GM19372 (cell line): ENCODE data around the gene CR1.
"Not testable (repeated sequence)": the region's sequence is repeated elsewhere in the genome, so short reads cannot be mapped to it uniquely, and the experiment has no call there.

Experiments
- ATAC-seq: cut with Tn5 transposase; IDR thresholded peaks from one replicate; pipeline ENCODE4 v1.9.1; 2021; ENCODE audit warnings: mild to moderate bottlenecking, low read depth, moderate library complexity; ENCODE audit not compliant: unreplicated experiment

The CR1 gene

DNA sequence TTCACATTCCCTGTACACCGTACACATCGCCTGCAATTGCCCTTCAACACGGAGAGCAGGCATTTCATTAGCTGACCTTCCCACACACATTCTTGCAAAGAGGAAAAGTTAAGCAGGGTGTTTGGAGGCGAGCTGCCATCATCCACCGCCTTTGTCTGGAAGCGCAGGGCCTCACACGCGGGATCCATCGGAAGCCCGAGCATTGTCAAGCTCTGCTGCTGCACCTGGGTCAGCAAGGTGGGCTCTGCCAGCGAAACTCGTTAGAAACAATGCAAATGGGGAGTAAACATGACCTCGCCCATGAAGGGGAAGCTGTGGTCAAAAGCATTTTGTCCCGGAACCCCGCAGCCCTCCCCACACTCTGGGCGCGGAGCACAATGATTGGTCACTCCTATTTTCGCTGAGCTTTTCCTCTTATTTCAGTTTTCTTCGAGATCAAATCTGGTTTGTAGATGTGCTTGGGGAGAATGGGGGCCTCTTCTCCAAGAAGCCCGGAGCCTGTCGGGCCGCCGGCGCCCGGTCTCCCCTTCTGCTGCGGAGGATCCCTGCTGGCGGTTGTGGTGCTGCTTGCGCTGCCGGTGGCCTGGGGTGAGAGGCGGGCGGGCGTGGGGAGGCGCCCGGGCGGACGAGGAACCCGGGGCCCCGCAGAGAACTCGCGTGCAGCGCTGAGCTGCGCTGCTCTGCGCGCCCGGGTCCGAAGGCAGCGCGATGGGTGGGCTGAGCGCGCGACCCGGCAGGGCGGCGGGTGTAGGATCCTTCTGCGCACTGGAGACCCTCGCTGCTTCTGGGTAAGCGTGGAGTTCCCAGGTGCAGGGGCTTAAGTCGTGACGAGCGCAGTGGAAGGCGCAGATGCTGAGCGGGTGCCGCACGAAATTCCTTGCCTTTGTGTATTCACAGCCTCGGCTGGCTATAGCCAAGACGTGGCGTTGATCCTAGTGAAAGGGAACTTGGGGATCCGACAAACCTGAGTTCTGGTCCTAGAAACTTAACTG lies at the start of gene CR1:
Gene CR1 (plus strand): TSS at position 357 of the 992 bp plus-strand sequence. CDS start 111 bp downstream, at position 468.
- peak; percentile 53 for ATAC-seq

DNA sequence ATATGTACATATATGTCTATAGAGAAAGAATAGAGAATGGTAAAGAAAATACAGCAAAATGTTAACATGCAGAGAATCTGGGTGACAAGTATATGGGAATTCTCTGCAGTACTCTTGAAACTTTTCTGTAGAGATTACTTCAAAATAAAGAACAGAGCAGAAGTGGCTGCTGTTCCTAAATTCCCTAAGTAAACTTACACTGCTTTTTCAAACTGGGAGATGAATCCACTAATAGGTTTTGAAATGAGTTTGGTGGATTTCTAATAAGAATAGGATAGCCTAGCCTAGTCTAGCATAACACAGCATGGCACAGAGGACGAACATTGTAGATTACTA lies 42.3 kb upstream of the CR1 start:
- no peak for ATAC-seq

DNA sequence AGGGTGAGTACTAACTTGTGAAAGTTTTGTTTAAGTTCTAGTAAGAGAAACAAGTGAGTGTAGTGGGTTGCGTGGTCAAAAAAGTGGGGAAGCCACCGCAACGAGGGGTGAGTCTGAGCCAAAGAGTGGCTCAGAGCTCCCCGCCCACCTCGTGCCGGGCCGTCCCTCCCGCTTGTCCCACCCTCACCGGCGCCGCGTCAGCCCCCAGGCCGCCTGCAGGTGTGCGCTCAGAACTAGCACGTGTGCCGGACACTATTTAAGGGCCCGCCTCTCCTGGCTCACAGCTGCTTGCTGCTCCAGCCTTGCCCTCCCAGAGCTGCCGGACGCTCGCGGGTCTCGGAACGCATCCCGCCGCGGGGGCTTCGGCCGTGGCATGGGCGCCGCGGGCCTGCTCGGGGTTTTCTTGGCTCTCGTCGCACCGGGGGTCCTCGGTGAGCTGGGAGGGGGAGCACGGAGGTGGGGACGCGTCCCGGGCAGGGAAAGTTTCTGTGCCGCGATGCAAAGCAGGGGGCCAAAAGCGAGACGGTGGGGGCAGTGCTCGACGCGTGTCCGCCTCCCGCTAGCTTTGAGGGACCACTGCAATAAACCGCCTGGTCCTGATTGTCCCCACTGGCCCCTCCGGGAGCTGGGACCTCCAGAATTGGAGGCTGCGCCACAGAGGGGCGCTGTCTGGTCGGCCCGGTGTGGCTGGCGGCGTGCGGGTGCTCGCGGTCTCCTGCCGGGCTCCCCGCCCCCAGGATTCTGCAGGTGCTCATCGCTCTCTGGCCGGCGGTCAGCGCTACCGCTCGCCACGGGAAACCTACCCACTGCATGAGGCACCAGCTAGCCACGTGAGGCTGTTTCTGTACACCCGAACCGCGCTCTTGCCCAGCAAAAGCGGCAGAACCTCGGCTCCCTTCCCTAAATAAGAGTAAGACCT lies 41.7 kb upstream of the CR1 start, which contains the start of gene CR2:
Gene CR2 (plus strand): TSS at position 283 of the 919 bp plus-strand sequence. CDS start 91 bp downstream, at position 374.
- ATAC-seq: peak; percentile 74

DNA sequence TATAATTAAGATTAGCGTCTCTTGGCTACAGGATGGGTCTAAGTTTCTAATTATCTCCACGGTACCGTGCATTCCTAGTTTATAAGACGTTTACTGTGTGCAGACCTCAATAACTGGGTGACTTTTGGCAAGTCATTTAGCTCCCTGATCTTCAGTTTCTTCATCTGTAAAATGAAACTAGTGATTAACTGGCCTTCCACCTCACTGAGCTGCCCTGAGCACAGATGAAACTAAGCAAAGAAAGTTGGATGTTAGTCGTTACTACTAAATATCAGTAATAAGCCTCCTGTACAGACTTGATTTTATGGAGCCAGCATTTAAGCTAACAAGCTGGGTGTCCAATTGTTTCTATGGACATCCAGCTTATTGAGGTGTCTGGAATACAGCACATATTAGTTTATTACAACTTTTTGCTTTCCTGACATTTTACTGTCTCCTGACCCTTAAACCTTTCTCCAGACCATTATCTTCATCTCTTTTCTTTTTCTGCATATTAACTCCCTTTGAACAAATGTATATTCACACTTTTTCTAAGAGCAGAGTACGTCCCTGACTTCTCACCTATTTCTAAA lies 40.7 kb upstream of the CR1 start:
- ATAC-seq: no peak

DNA sequence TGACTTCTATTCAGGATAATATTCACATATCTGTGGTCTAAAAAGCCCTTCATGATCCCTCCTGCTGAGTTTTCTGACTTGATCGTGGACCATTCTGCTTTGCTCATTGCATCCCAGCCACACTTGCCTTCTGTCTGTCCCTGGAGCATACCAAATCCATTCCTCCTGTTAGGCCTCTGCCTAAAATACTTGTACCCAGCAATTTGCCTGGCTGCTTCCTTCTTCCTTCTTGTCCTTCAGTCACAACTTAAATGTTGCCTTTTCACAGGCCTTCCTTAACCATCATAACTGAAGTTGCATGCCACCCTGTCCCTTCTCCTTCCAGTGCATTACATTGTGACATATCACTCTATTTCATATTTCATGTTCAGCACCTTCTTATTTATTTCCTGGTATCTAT lies 37.5 kb upstream of the CR1 start:
- ATAC-seq: no peak

DNA sequence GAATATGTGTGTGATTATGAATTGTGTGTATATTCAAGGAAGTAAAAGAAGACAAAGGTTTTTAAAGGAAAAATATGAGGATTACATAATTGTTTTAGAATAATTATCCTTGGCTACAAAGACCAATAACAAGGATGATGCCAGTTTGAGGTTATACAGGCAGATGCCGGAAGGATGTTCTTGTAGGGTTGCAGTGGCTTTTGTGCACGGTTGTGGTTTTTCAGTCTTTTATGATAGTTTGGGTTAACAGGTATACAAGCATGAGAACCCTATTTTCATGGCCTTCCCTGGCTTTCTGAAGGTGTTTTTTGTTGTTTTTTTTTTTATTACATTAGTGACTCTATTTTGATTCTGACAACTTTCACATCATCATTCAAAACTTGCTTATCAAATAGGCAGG lies 36.9 kb upstream of the CR1 start:
- no peak for ATAC-seq

DNA sequence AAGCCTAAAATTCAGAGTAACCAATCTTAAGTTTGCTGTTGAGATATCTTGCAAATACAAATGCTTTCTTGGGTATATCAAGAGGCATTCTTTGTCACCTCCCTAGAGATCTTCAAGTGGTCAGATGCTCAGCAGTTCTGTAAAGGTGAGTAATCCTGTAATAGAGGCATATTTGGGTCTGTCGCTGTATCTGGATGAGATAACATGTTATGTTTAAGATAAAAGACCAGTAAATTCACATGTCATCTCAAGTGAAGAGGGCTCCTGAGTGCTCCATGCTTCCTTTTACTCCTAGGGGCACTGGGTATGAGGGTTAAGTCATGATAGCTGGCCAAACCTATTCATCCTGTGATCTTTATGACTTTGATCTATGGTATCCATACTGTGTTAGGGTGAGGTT lies 34.3 kb upstream of the CR1 start:
- no peak for ATAC-seq

DNA sequence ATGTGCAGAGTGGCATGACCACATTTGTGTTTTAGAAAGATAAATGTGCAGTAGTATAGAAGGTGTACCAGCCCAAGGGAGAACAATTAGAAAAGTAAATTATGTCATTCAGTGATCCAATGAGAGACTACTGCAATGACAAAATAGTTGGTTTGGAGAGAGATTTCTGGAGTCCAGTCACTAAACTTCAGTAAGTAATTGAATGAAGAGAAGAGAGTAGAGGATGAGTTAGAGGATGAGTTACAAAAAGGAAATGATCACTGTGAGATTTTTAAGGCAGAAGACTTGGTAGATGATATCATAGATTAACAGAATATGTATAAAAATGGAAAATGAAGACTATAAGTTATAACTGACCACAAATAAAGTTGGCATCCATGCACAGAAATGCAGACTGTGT lies 33.4 kb upstream of the CR1 start:
- no peak for ATAC-seq

DNA sequence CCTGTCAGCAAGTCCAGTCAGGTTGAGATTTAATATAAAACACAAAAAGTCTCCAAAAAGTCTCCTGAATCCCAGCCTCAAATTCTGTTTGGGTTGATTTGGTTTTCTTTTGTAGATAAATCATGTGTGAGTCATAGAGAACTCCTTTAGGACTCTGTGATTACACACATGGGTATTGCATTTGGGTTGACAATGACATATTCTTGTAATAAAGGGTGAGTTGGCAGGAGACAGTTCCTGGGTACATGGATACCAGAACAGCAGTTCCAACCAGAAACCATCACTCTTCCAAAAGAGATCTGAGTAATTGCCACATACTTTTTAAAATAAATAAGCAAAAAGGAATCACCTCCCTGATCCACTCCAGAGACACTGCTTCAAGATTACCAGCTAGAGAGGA lies 32.9 kb upstream of the CR1 start:
- ATAC-seq: no peak

DNA sequence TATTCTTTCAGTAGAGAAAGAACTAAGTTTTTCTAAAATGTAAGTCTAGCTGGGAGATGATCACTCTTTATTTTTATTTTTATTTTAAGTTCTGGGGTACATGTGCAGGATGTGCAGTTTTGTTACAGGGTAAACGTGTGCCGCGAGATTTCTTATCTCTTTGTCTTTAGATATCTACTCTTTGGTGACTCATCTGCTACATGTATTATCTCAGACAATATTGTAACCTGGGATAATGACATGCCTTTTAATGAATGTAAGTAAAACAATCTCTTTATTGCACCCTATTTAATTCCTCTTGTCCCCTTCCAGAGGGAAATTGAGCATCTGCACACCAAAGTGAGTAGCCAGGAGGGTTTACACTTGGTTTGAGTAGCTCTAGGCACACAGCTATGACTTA lies 32.4 kb upstream of the CR1 start:
- ATAC-seq: no peak

DNA sequence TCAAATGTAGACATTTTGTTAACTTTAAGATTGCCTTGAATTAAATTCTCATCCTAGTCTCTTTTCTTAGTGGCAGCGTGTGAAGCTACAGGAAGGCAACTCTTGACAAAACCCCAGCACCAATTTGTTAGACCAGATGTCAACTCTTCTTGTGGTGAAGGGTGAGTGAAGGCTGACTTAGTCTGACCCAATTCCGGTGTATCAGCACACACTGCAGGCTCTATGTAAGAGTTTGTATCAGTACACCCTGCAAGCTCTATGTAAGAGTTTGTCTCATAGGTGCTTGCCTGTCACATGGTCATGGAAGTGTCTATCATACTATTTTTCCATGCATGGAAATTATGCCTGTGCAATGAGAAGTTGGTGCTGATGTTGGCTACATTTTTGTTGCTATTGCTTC lies 25.0 kb upstream of the CR1 start:
- ATAC-seq: no peak

DNA sequence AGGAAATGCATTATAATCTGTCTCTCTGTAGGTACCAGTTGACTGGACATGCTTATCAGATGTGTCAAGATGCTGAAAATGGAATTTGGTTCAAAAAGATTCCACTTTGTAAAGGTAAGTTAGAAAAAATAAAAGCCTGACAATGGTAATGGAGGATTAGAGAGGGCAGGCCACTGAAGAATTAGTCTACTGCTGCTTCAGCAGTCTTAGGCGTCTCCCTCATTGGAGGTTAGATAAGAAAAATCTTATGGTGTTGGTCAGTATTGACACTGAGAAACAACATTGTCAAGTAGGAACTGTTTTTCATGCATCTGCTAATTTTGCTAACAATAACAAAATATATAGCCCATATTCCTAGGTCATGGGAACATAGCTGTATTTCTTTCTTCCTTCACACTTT lies 21.7 kb upstream of the CR1 start:
- ATAC-seq: no peak

DNA sequence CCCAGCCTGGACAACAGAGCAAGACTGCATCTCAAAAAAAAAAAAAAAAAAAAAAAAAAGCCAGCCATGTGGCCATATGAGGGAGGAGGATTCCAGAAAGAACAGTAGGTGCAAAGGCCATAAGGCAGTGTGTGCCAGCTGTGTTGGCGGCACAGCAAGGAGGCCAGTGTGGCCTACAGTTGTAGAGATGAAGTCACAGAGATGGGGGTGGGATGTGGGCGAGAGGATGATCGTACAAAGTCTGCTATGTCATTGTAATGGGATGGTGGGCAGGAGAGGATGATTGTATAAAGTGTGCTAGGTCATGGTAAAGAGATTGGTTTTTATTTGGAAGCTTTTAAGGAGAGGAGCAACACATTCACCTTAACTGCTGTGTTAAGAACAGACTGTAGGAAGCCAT lies 9.8 kb upstream of the CR1 start:
- ATAC-seq: no peak

DNA sequence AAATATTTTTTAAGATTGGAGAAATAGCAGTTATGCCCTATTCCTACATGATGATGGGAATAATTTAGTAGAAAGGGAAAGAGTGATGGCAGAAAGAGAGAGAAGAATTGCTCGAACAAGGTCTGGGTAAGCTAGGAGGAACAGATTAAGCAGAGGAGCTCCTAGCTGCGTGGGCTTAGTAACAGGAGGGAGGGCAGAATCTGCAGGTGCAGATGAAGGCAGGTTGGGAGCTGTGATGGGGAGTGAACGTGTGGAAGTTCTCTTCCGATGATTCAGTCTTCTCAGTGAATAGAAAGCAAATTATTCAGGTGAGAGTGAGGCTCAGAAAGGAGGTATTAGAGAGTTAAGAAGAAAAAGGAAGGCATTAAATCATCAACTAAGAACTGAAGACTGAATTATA lies 8.3 kb upstream of the CR1 start:
- ATAC-seq: no peak

DNA sequence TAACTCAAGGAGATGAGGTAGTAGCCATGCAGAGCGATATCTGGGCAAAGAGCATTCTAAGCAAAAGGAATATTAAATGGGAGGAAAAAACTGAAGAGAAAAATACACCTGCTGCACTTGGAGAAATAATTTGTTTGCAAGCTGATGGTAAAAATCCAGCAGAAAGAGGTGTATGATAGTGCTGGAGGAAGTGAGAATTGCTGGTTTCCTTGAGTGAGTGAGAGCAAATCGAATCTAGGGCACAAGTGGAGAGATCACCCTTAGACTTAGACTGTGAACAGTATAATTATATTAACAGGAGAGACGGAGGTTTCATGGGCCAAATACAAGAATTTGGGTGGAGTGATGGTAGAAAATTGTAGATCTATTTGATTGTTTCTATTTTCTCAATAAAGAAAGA lies 2.7 kb upstream of the CR1 start:
- ATAC-seq: no peak

DNA sequence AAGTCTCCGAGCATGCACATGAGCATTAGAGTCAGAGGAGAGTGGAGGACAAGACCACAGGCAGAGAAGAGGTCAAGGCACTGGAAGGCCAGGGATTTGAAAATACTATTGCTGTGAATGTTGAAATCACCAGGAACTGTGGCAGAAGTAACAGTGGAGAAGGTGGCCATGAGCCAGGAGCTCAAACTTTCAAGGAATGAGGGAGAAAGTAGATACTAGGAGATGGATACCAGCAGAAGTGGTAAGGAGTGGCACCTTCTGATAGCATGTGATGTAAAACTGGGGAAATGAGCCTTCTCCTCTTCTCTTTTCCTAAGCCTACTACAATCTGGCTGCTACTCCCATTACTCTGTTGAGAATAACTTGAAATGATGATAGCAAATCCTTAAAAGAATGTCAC lies 1.8 kb upstream of the CR1 start:
- no peak for ATAC-seq

DNA sequence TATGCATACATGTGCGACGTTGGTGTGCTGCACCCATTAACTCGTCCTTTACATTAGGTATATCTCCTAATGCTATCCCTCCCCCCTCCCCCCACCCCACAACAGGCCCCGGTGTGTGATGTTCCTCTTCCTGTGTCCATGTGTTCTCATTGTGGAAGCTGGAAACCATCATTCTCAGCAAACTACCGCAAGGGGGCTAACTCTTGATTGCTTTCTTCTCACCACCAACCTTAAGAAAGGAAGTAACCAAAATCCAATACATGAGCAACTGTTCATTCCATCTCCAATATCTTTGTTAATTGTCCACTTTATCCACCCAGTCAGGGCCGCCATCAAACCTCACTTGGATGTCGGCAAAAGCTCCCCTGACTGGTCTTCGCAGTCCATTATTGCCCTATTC lies 676 bp upstream of the CR1 start:
- not testable (repeated sequence) for ATAC-seq

DNA sequence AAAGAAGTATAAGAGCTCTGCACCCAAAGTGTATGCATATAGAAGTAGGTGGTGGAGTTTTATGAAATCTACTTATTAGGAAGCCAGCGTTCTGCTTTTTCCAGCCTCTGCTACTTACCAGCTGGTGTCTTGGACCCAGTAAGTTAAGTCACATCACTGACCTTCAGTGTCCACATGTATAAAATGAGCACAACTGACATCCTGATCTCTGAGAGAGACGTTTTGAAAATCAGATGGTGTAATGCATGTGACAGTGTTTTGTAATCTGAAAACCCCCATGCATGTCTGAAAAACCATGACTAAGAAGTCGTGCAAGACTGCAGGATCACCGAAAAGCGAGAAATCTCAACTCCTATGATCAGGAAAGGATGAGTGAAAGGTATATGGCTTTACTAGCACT lies 2.0 kb downstream of the CR1 start:
- ATAC-seq: no peak

DNA sequence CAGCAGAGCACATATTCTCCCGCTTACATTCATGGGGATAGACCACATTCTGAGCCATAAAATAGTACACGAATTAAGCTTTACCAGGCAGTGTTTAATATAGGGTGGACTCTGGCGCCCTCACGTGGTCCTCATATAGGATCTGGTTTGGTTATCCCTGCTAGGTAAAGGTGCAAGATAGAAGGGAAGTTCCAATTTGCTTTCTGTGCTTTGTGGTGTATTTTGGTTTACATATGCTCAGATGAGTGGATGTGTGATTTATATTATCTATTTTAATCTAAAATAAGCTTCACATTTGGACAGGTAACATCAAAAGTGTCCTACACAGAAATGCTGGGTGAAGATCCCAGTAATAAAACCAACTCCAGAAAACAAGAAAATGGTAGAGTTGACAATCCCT lies 3.6 kb downstream of the CR1 start:
- no peak for ATAC-seq

DNA sequence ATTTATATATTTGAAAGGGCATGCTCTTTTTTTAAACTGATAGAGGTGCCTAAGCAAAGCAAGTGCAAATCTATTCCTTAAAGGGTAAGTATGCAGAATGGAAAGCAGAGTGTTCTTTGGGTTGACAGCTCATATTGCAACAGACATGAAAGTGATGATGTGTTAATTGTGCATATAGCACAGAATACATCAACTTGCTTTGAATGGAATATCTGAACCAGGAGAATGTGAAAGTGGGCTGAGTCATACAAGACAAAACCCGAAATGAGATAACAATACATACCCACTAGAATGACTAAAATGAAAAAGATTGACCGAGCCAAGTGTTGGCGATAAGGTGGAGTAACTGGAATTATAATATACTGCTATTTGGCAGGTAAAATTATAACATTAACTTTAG lies 4.3 kb downstream of the CR1 start:
- no peak for ATAC-seq

DNA sequence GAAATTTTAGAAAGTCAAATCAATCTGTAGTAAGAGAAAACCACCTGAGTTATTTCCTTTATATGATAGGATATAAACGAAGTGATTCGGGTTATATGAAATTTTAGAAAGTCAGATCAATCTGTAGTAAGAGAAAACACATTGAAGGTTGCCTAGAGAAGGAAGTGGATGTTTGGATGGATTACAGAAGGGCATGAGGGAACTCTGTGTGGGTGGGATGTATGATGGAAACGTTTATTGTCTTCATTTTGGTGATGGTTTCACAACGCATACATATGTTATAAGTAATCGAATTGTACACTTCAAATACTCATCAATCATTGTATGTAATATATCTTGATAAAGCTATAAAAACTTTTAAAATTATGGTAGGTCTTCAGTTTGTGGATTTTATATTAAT lies 5.1 kb downstream of the CR1 start:
- ATAC-seq: no peak
